Measurements from ENCODE around the gene TLR10. TPM values are rescaled to one million over a fixed set of nuclear protein-coding genes. Genes with fewer than 3 reads are reported as not detected.

TLR10 gene
- total RNA-seq, 2 experiments from 2014 or later, result 27.4 to 34.5 TPM

DNA sequence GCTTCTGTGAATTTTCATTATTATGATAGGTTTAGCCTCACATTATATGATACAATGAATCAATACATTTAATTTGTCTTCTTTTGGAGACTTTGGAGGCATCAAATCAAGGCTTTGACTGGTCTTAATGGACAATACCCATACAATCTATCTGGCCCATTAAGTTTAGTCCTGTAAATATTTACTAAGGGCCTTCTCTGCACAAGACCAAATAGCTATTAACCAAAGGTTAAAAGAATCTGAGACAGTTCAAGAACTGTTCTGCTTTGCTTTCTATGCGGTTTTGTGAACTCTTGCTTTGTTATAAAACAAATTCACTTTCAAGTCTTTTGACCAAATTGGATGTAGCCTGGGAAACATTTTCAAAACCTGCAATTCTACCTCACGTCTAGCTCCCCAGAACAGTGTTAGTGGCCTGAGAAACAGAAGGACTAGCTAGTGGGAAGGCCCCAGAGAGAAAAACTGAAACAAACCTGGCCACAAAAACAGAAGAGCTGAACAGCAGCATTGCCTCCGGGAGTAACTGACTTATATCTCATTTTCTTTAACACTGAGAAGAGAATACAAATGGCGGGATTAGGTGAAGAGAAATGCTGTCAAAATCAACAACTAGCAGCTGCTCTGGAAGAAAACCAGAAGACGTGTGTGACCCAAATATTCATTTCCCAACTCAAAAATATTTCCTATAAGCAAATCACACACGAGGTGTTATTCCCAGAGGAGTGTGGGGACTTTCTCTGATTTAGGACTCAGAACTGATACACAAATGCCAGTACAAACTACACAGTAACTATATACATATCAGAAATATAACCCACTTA is 21.3 kb upstream of the TLR10 start:
- peaks cover 26% of the 10 kb centered on the region for H3K4me1 ChIP-seq (ENCODE audit: insufficient read depth, low read length, poor library complexity, severe bottlenecking)
- H3K36me3 ChIP-seq (ENCODE audit: insufficient read depth, low read length), result peaks cover 49% of the 10 kb centered on the region
- DNase-seq (ENCODE audit: low spot score), result peak; percentile 8
- no peaks in the 10 kb centered on the region for H4K20me1 ChIP-seq (ENCODE audit: insufficient read depth, low read length)
- no peaks in the 10 kb centered on the region for H3K9me2 ChIP-seq (ENCODE audit: insufficient read depth, low read length)
- ChIA-PET CTCF (ENCODE audit: unreplicated experiment) (interaction anchor here (0.5 to 2.5 kb wide), 4 partner anchors 9 to 44 kb away, joined by 3 to 21 read pairs (median 8); partner anchors contain the start of gene TLR10), POLR2A (interaction anchor here (0.6 to 5.1 kb wide), 15 partner anchors 9 to 347 kb away, joined by 3 to 54 read pairs (median 4); partner anchors contain the start of gene TLR10)
- BruUV-seq (replicated peaks), result TSS peak; percentile 74
- TF ChIP-seq, protein P1, sequence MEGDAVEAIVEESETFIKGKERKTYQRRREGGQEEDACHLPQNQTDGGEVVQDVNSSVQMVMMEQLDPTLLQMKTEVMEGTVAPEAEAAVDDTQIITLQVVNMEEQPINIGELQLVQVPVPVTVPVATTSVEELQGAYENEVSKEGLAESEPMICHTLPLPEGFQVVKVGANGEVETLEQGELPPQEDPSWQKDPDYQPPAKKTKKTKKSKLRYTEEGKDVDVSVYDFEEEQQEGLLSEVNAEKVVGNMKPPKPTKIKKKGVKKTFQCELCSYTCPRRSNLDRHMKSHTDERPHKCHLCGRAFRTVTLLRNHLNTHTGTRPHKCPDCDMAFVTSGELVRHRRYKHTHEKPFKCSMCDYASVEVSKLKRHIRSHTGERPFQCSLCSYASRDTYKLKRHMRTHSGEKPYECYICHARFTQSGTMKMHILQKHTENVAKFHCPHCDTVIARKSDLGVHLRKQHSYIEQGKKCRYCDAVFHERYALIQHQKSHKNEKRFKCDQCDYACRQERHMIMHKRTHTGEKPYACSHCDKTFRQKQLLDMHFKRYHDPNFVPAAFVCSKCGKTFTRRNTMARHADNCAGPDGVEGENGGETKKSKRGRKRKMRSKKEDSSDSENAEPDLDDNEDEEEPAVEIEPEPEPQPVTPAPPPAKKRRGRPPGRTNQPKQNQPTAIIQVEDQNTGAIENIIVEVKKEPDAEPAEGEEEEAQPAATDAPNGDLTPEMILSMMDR (conservative IDR thresholded peaks at IDR 0.05; ENCODE audit: low read length), result no peak
- TF ChIP-seq EZH2phosphoT487 (IDR thresholded peaks at IDR 0.05; ENCODE audit: borderline replicate concordance, low read depth, low read length), result no peak
- intact Hi-C loops (cut with micrococcal nuclease; ENCODE audit: unreplicated experiment), result no loop called here
- peak overlapping the region; percentile 62 for H3K4me3 ChIP-seq (ENCODE audit: low read depth, low read length, poor library complexity, severe bottlenecking)
- H3K9me3 ChIP-seq (ENCODE audit: low read length), result peaks cover 26% of the 10 kb centered on the region
- peak overlapping the region; percentile 82 for H2AFZ ChIP-seq (ENCODE audit: low read length)
- peak overlapping the region; percentile 89 for H3K4me2 ChIP-seq (ENCODE audit: low read length)
- H3K27ac ChIP-seq (ENCODE audit: low read depth, low read length, poor library complexity, severe bottlenecking), result peak overlapping the region; percentile 96
- H3K79me2 ChIP-seq (ENCODE audit: insufficient read depth, low read depth, low read length), result no peaks in the 10 kb centered on the region

- Histone ChIP-seq H4K20me1 (ENCODE audit: insufficient read depth, low read length) (no peaks in the 10 kb centered on the region), H3K79me2 (ENCODE audit: insufficient read depth, low read depth, low read length) (no peaks in the 10 kb centered on the region), H3K4me2 (ENCODE audit: low read length) (no peak overlapping the region), H3K36me3 (ENCODE audit: insufficient read depth, low read length) (peaks cover 57% of the 10 kb centered on the region), H2AFZ (ENCODE audit: low read length) (no peak overlapping the region), H3K9me3 (ENCODE audit: low read length) (peaks cover 26% of the 10 kb centered on the region), H3K4me3 (ENCODE audit: low read depth, low read length, poor library complexity, severe bottlenecking) (no peak overlapping the region), H3K4me1 (ENCODE audit: insufficient read depth, low read length, poor library complexity, severe bottlenecking) (peaks cover 26% of the 10 kb centered on the region), H3K9me2 (ENCODE audit: insufficient read depth, low read length) (no peaks in the 10 kb centered on the region), H3K27ac (ENCODE audit: low read depth, low read length, poor library complexity, severe bottlenecking) (no peak overlapping the region)
- ChIA-PET POLR2A (interaction anchor here (1.0 to 5.1 kb wide), 5 partner anchors 7 to 43 kb away, joined by 3 to 54 read pairs (median 14); partner anchors contain the start of gene TLR10), CTCF (ENCODE audit: unreplicated experiment) (interaction anchor here (0.7 to 2.5 kb wide), 3 partner anchors 8 to 43 kb away, joined by 3 to 21 read pairs (median 13); partner anchors contain the start of gene TLR10)
- TF ChIP-seq, protein P1 (conservative IDR thresholded peaks at IDR 0.05; ENCODE audit: low read length), result no peak
- TF ChIP-seq EZH2phosphoT487 (IDR thresholded peaks at IDR 0.05; ENCODE audit: borderline replicate concordance, low read depth, low read length), result no peak
- intact Hi-C loops (cut with micrococcal nuclease; ENCODE audit: unreplicated experiment), result no loop called here
- peak; percentile 80 for DNase-seq (ENCODE audit: low spot score)
- BruUV-seq (replicated peaks), result no TSS peak
These were observed 20.0 kb upstream of the TLR10 start for GRCh38 chr4:38802561-38803355.

All from OCI-LY7 (cell line).